K562 (cell line): Measurements from ENCODE around the gene CDH5. TPM values are rescaled to one million over a fixed set of nuclear protein-coding genes. Genes with fewer than 3 reads are reported as not detected.

Source experiments
- ATAC-seq: fragments of 200-7000 bp; cut with Tn5 transposase; 3 replicates; pipeline ENCODE4 v1.9.1; 2020; ENCODE audit warnings: moderate library complexity
- BruUV-seq: library from RNA; stranded (reverse); fragments of 400-500 nt; replicated peaks from 2 replicates; lab custom pipeline; 2021; lab: Mats Ljungman, UMichigan
- CTCF ChIA-PET: fragments of 300-600 bp; formaldehyde crosslinking; extraction: SDS; loops from one replicate; lab custom pipeline; 2021; ENCODE audit warnings: low intra/inter-chr PET ratio; lab: Yijun Ruan, JAX
- POLR2A ChIA-PET: fragments of 300-600, 350-650 bp; sonication (Branson Sonifier 250); formaldehyde crosslinking; extraction: SDS; loops from one replicate; lab custom pipeline; 2021; ENCODE audit warnings: antibody characterized with exemption, inconsistent platforms; lab: Yijun Ruan, JAX
- DNase-seq, 4 experiments: peaks; one replicate each; pipeline versions ENCODE4 v3.0.0 to v3.0.0-alpha.2; 2011 to 2018; ENCODE audit warnings: low spot score in 3 of 4, mixed read lengths in 3 of 4; ENCODE audit errors: extremely low read depth in 1 of 4
- FAIRE-seq: peaks from 2 replicates; lab custom pipeline; 2011; peaks lifted over from hg19 to GRCh38; lab: Jason Lieb, UNC
- H2AFZ ChIP-seq: 2 replicates; pipeline ENCODE4 v1.6.0; 2011; ENCODE audit warnings: low read depth, low read length, control low read depth, inconsistent platforms
- H3K27ac ChIP-seq: fragments of 200-600 bp; 3 replicates; pipeline ENCODE4 v1.8.0; 2011; ENCODE audit warnings: low read depth, mild to moderate bottlenecking, control low read depth, inconsistent platforms, low read length, moderate library complexity, mixed read lengths; ENCODE audit errors: extremely low read depth
- H3K27me3 ChIP-seq, 2 experiments: fragments of 300-600 bp in 1 of 2; 2 replicates in 1 of 2; 3 replicates in 1 of 2; pipeline versions ENCODE4 v1.6.0 to v1.8.0; 2011; ENCODE audit warnings: inconsistent platforms in 2 of 2, low read length in 2 of 2, mild to moderate bottlenecking in 1 of 2, mixed read lengths in 1 of 2, moderate library complexity in 1 of 2; ENCODE audit not compliant: control insufficient read depth in 2 of 2, insufficient read depth in 2 of 2
- H3K36me3 ChIP-seq: fragments of 300-600 bp; 3 replicates; pipeline ENCODE4 v1.8.0; 2011; ENCODE audit warnings: mild to moderate bottlenecking, low read length, inconsistent platforms; ENCODE audit not compliant: control insufficient read depth, insufficient read depth
- H3K4me1 ChIP-seq, 2 experiments: fragments of 200-600 bp in 1 of 2; replicated peaks in 1 of 2; 2 replicates in 1 of 2; 3 replicates in 1 of 2; pipeline versions ENCODE4 v1.5.1 to v1.8.0; 2011; ENCODE audit warnings: inconsistent platforms in 2 of 2, low read length in 2 of 2, mild to moderate bottlenecking in 1 of 2, mixed read lengths in 1 of 2, moderate library complexity in 1 of 2; ENCODE audit not compliant: control insufficient read depth in 2 of 2, insufficient read depth in 2 of 2
- H3K4me2 ChIP-seq: 2 replicates; pipeline ENCODE4 v1.6.1; 2011; ENCODE audit warnings: low read length, control low read depth, inconsistent platforms, mixed read lengths; ENCODE audit not compliant: insufficient read depth
- H3K4me3 ChIP-seq: fragments of 200-600 bp; sonication (generic), shearing (Covaris generic); 2 replicates; pipeline ENCODE4 v1.5.1; 2016; ENCODE audit warnings: control low read depth, inconsistent platforms
- H3K79me2 ChIP-seq: fragments of 200-600 bp; 3 replicates; pipeline ENCODE4 v1.8.0; 2011; ENCODE audit warnings: low read length, inconsistent platforms; ENCODE audit not compliant: control insufficient read depth, insufficient read depth
- H3K9ac ChIP-seq, 2 experiments: 2 replicates each; pipeline versions ENCODE4 v1.6.0 to v1.6.1; 2011; ENCODE audit warnings: low read depth in 2 of 2, low read length in 2 of 2, control low read depth in 1 of 2, inconsistent platforms in 1 of 2, mild to moderate bottlenecking in 1 of 2, mixed read lengths in 1 of 2; ENCODE audit not compliant: insufficient read depth in 1 of 2
- H3K9me1 ChIP-seq: one replicate; pipeline ENCODE4 v1.6.0; 2011; ENCODE audit warnings: inconsistent platforms, mild to moderate bottlenecking, low read length, moderate library complexity; ENCODE audit not compliant: control insufficient read depth, insufficient read depth
- H3K9me3 ChIP-seq: replicated peaks from 2 replicates; pipeline ENCODE4 v1.5.1; 2011; ENCODE audit warnings: low read depth, low read length, inconsistent platforms; ENCODE audit not compliant: control insufficient read depth, insufficient read depth
- H4K20me1 ChIP-seq: replicated peaks from 2 replicates; pipeline ENCODE4 v1.6.1; 2011; ENCODE audit warnings: low read length, inconsistent platforms, mixed read lengths; ENCODE audit not compliant: control insufficient read depth, insufficient read depth
- ADNP ChIP-seq: fragments of 200-800 bp; sonication (Bioruptor generic); IDR thresholded peaks from 2 replicates; pipeline ENCODE4 v1.6.1; 2016; ENCODE audit warnings: missing genetic modification characterization, missing compliant biosample characterization
- BDP1 ChIP-seq: IDR thresholded peaks from 3 replicates; pipeline ENCODE4 v1.6.1; 2011; ENCODE audit not compliant: insufficient read length, insufficient read depth
- CBX2 ChIP-seq: fragments of 200-600 bp; sonication (generic); IDR thresholded peaks from one replicate; pipeline ENCODE4 v1.6.1; 2012; ENCODE audit warnings: mild to moderate bottlenecking, low read length, inconsistent platforms; ENCODE audit not compliant: insufficient read depth, poor library complexity, severe bottlenecking
- CREB3 ChIP-seq: fragments of 450-650 bp; conservative IDR thresholded peaks from 2 replicates; pipeline ENCODE4 v1.6.1; 2016; ENCODE audit warnings: missing genetic modification characterization, low read depth, mild to moderate bottlenecking, missing compliant biosample characterization, moderate library complexity
- ELF1 ChIP-seq: fragments of 200-800 bp; sonication (Bioruptor generic); IDR thresholded peaks from 2 replicates; pipeline ENCODE4 v1.6.1; 2016; ENCODE audit warnings: missing genetic modification characterization, missing compliant biosample characterization
- EP300 ChIP-seq: IDR thresholded peaks from 2 replicates; pipeline ENCODE4 v1.6.1; 2012; ENCODE audit warnings: low read length, improper control_type of control experiment
- EWSR1 ChIP-seq: fragments of 450-650 bp; IDR thresholded peaks from 2 replicates; pipeline ENCODE4 v1.6.1; 2018; ENCODE audit warnings: borderline replicate concordance, mild to moderate bottlenecking, low read depth, moderate library complexity; ENCODE audit not compliant: partially characterized antibody
- L3MBTL2 ChIP-seq: fragments of 450-650 bp; IDR thresholded peaks from 2 replicates; pipeline ENCODE4 v1.6.1; 2016; ENCODE audit warnings: mild to moderate bottlenecking, moderate library complexity
- MCM2 ChIP-seq: fragments of 450-650 bp; IDR thresholded peaks from 2 replicates; pipeline ENCODE4 v1.6.1; 2017; ENCODE audit warnings: low read depth, mild to moderate bottlenecking
- NCOA2 ChIP-seq, 2 experiments: fragments of 450-650 bp; IDR thresholded peaks; 2 replicates each; pipeline ENCODE4 v1.6.1; 2018; ENCODE audit warnings: mild to moderate bottlenecking in 2 of 2, moderate library complexity in 1 of 2; ENCODE audit not compliant: partially characterized antibody in 2 of 2
- NRF1 ChIP-seq, 2 experiments: fragments of 450-650 bp; IDR thresholded peaks in 1 of 2; conservative IDR thresholded peaks in 1 of 2; 2 replicates each; pipeline ENCODE4 v1.6.1; 2014; ENCODE audit warnings: mild to moderate bottlenecking in 2 of 2
- POLR3G ChIP-seq: IDR thresholded peaks from 2 replicates; pipeline ENCODE4 v1.6.1; 2011; ENCODE audit not compliant: insufficient read length, insufficient replicate concordance; ENCODE audit errors: extremely low read depth
- YY1 ChIP-seq, 3 experiments: IDR thresholded peaks; 2 replicates each; pipeline ENCODE4 v1.6.1; 2011; ENCODE audit warnings: low read length in 2 of 3, mild to moderate bottlenecking in 2 of 3, moderate library complexity in 2 of 3, borderline replicate concordance in 1 of 3, control low read depth in 1 of 3, low read depth in 1 of 3; ENCODE audit not compliant: insufficient read depth in 3 of 3, insufficient replicate concordance in 2 of 3, control insufficient read depth in 1 of 3, insufficient read length in 1 of 3; ENCODE audit errors: extremely low read depth in 1 of 3
- ZHX1 ChIP-seq: fragments of 150-350 bp; conservative IDR thresholded peaks from 2 replicates; pipeline ENCODE4 v1.6.1; 2014; ENCODE audit warnings: low read length
- ZNF282 ChIP-seq: sonication (generic); formaldehyde crosslinking; IDR thresholded peaks from 2 replicates; pipeline ENCODE4 v1.8.1; 2023; ENCODE audit warnings: missing genetic modification reagents
- ZNF324 ChIP-seq: fragments of 250-450 bp; sonication (Bioruptor Pico); IDR thresholded peaks from 2 replicates; pipeline ENCODE4 v1.4.0; 2020; ENCODE audit warnings: mild to moderate bottlenecking
- WGBS: fragments of 100-300 bp; shearing (Covaris generic); methylation state at CpG from one replicate; pipeline ENCODE4 v1.1.6; 2016; ENCODE audit warnings: low coverage, mixed read lengths; ENCODE audit not compliant: insufficient coverage; ENCODE audit errors: missing lambda C conversion rate; 5-methylcytosine and 5-hydroxymethylcytosine counted together
- in situ Hi-C: fragments of 300-500 bp; cut with MboI; formaldehyde crosslinking; loops from 4 replicates; pipeline ENCODE4 v1.15.0; 2018; ENCODE audit warnings: inconsistent platforms, mixed read lengths
- intact Hi-C: fragments of 100-400 bp; cut with micrococcal nuclease; formaldehyde crosslinking; loops from 2 replicates; pipeline ENCODE4 v1.14.2; 2022
- polyA plus RNA-seq, 8 experiments: library from polyadenylated mRNA; depleted of rRNA in 4 of 8; stranded (reverse) in 5 of 8; unstranded in 3 of 8; fragments of >200 nt; fragmentation: Nextera tagmentation in 2 of 8; fragmentation: Illumina TruSeq in 1 of 8; extraction: Ambion mirVana in 2 of 8; extraction: Trizol in 1 of 8; gene quantifications; 2 replicates each; pipeline versions ENCODE4 v1.2.1 to v1.2.3, GENCODE V29; 2011 to 2014; ENCODE audit warnings: inconsistent platforms in 1 of 8, missing spikeins in 1 of 8
- total RNA-seq, 7 experiments: library from RNA; depleted of rRNA in 6 of 7; stranded (reverse); fragments of >200 nt in 6 of 7; fragmentation: Illumina TruSeq in 2 of 7; extraction: Trizol in 2 of 7; gene quantifications; 2 replicates each; pipeline versions ENCODE4 v1.2.1 to v1.2.3, GENCODE V29; 2011 to 2021; ENCODE audit warnings: low replicate concordance in 1 of 7

The CDH5 gene
- total and polyA plus RNA-seq, 9 of the 15 experiments (the other 6 are each of a cell fraction or from before 2014, with no cell fraction given): not detected

GRCh38 chr16:66421891-66422290 lies 55.4 kb downstream of the CDH5 start:
- in situ Hi-C loops: no loop called here
- Histone ChIP-seq H3K4me2 (no peak overlapping the region), H2AFZ (no peak overlapping the region), H3K9ac (no peak overlapping the region), H3K4me1 (peaks cover 0 to 6% of the 10 kb centered on the region in 2 experiments; a peak in 1 of 5 replicates), H4K20me1 (no peaks in the 10 kb centered on the region), H3K27me3 (peaks cover 12 to 55% of the 10 kb centered on the region in 2 experiments), H3K27ac (no peak overlapping the region), H3K9me1 (no peaks in the 10 kb centered on the region), H3K9me3 (no peaks in the 10 kb centered on the region), H3K36me3 (no peaks in the 10 kb centered on the region), H3K79me2 (no peaks in the 10 kb centered on the region), H3K4me3 (no peak overlapping the region)
- ChIA-PET CTCF (no interaction called here), POLR2A (no interaction called here)
- intact Hi-C loops: no loop called here
- DNase-seq: no peak
- BruUV-seq: no TSS peak
- FAIRE-seq: no peak
- 1% methylated on average over 6 of the region's 6 CpGs for WGBS
- no peak for TF ChIP-seq L3MBTL2
- no peak for TF ChIP-seq ZHX1
- TF ChIP-seq EWSR1: no peak
- TF ChIP-seq CBX2: no peak
- TF ChIP-seq ADNP (tag): no peak
- TF ChIP-seq ELF1: no peak
- no peak for TF ChIP-seq NCOA2 (IDR thresholded peaks at IDR 0.05; ENCODE audit: partially characterized antibody in 2 of 2)
- TF ChIP-seq MCM2: no peak
- no peak for TF ChIP-seq EP300
- TF ChIP-seq CREB3 (tag): no peak
- no peak for TF ChIP-seq BDP1
- TF ChIP-seq ZNF282 (CRISPR knock-in tag): no peak
- TF ChIP-seq NRF1 (conservative IDR thresholded peaks at IDR 0.05 in 1 of 2, IDR thresholded peaks at IDR 0.05 in 1 of 2): no peak
- no peak for TF ChIP-seq POLR3G
- TF ChIP-seq ZNF324 (CRISPR knock-in tag): no peak
- TF ChIP-seq YY1 (IDR thresholded peaks at IDR 0.05; ENCODE audit: borderline replicate concordance in 1 of 3, control insufficient read depth in 1 of 3, extremely low read depth in 1 of 3, insufficient read depth in 3 of 3, insufficient read length in 1 of 3, insufficient replicate concordance in 2 of 3, low read depth in 1 of 3, low read length in 2 of 3): no peak
- ATAC-seq: no peak
